Putamen (tissue), 1 donor: ENCODE measurements around the gene NRG2.
A peak's percentile ranks its signal among the peaks of the same experiment; 100 is the strongest.

ENCODE experiments used
- DNase-seq: peaks from one replicate; pipeline ENCODE4 v3.0.0-alpha.2; 2016; ENCODE audit warnings: low spot score

Gene NRG2

DNA sequence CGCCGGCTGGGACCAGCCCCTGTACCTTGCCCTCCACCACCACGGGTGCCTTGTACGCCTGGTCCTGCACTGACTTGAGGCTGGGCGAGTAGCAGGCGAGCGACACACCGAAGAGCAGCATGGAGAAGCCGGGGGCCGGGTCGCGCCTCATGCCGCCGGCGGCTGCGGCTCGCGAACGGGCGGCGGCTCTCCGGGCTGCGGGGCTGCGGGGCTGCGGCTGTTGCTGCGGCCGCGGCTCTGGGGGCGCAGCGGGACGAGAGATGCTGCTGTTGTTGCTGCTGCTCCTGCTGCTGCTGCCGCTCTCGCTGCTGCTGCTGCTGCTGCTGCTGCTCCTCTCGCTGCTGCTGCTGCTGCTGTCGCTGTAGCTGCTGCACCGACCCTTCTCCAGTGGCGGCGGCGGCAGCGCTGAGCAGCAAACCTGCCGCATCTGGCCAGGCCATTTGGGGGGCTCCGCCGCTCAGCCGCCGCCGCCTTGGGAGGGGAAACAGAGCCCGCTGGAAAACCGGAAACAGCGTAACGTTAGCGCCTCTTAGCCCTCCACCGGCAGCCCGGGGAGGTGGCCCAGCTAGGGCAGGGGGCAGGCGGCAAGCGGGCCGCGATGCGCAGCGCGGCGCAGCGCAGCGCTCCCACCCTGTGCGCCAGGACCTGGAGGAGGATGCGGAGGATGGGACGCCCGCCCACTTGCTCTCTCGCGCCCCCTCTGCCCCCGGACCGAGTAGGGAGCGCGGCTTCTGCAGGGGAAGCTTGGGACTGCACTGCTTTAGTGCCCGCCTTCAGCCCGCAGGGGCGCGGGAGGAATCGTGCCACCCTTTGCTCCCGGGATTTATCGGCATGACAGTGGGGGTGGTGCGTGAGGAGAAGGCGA lies at the start of gene NRG2:
Gene NRG2 (minus strand): TSS at position 657 of the 865 bp plus-strand sequence.
- DNase-seq: peak; percentile 80

DNA sequence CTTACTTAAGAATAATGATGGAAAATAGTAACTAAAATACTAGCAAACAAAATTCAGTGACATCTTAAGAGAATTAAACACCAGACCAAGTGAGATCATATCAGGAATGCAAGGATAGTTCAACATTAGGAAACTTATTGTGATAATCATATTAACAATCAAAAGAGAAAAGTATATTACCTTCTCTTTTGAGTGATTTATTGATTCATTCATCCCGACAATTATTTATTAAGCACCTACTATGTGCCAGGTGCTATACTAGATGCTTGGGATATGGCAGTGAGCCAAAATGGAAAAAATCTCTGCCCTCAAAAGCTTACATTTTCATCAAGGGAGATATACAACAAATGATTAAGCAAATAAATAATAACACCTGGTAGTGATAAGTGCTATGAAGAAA lies 47.2 kb upstream of the NRG2 start:
- DNase-seq: no peak

DNA sequence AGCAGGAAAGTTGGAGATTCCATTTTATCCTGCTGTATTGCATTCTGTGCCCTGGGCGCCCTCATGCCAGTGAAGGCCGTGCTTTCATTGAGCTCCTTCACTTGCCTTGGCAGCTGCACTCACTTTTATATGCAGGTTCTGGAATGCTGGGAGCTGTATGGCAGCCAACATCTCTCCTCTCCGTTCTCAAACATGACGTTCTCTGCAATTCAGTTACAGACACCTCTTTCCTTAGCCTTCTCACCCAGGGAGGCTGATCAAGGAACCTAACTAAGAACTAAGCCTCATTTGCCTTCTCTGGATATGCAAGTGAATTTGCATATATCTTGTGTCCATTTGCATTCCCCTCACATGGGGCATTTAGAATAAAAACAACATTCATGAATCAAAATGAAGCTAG lies 41.4 kb upstream of the NRG2 start:
- DNase-seq: no peak

DNA sequence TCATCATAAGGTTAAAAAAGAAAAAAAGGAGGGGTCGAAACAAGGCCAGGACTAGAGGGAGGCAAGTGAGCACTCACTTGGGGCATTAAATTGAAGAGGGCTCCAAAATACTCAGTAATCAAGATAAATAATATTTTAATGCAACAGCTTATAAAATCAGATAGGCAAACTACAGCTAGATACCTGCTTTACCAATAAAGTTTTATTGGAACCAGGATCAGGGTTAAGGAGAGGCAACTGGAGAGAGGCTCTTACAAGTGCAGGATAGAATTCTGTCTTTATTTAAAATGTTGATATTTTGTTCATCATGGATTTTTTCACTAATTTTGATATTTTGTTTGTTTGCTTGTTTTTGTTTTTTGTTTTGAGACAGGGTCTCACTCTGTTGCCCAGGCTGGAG lies 40.6 kb upstream of the NRG2 start:
- DNase-seq: no peak

DNA sequence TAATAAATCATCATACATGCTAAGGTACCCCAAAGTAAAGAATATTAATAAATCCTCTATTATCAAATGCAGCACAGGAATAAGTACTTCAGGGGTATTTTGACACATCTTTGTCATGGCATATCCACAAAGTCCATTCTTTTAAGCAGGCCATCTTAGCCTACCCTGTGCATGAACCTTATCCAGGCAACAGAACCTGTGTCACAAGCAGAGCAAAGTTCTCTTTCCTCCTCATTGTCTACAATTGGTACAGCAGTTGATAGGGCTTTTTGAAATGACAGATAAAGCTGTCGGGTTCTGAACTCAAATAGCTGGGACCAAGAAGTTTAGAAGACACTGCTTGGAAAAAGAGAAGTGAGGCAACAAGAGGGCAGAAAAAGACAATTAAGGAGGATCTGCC lies 40.0 kb upstream of the NRG2 start:
- no peak for DNase-seq

DNA sequence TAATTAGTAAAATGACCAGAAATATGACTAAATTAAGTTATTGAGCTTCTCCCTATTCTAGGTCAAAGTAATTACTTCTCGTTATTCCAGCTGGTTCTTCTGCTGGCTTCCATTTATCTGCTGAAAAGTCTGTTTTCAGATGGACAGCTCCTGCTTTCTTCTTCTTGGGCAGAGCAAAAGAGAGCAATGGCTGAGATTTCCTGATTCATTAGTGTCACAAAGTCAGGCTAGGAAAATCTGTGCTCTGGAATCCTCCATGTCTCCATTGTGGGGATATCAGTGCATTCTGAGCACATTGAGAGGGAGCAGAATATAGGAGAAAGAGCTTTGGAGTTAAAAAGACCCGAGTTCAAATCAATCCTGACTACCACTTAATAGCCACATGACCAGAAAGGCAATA lies 33.7 kb upstream of the NRG2 start:
- DNase-seq: no peak

DNA sequence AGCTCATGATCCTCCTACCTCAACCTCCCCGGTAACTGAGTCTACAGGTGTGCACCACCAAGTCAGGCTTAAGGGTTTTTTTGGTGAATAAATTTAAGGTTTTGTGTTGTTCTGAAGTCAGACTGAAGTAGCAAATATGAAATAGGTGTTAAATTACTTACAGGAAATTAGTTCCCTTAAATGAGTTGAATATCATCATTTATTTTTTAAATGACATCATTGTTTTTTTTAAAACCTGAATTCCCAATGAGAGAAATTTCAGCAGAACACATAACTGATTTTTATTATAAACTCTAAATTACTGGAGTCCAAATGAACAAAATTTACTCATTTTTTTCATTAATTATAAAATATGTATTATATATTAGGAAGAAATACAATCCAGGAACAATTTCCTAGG lies 33.0 kb upstream of the NRG2 start:
- DNase-seq: no peak

DNA sequence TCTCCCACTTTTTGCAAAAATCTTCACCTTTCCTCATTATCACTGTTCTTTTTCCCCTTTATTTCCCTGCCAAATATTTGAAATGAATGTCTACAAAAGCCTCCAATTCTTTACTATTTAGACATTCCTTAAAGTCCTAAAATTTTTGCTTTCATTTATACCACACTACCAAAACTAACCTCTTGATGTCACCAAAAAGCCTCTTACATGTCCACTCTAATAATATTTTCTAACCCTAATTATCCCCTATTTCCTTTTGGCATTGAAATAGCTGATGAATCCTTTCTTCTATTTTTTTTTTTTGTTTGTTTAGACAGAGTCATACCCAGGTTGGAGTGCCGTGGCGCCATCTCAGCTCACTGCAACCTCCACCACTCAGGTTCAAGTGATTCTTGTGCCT lies 32.3 kb upstream of the NRG2 start:
- DNase-seq: no peak

DNA sequence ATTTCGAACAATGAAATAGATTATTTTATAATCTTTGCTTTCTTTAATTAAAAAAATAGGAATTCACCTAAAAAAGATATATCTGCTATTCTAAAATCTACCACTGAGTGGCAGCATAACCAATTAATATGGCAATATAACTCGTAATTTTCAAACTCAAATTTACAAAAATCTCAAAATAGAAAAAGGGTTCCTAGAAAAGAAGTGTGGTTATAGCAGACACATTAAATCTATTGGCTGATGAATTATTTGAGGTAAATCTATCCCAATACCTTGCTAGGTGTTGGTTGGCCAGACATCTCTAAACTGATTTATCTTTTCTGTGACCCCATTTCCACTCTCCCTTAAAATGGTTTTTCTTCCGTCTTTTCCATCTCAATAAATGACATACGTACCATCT lies 30.2 kb upstream of the NRG2 start:
- peak; percentile 17 for DNase-seq

DNA sequence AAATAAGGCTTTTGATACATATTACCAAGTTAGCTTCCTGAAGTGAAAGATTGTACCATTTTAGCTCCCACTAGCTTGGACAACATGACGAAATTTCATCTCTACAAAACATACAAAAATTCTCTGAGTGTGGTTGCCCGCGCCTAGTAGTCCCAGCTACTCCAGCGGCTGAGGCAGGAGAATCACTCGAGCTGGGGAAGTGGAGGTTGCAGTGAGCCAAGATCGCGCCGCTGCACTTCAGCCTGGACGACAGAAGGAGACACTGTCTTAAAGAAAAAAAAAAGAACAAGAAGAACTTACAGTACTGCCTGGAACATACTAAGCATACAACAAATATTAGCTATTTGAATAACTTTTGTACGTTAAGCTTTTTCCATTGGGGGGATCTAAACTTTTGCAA lies 29.7 kb upstream of the NRG2 start:
- DNase-seq: no peak

DNA sequence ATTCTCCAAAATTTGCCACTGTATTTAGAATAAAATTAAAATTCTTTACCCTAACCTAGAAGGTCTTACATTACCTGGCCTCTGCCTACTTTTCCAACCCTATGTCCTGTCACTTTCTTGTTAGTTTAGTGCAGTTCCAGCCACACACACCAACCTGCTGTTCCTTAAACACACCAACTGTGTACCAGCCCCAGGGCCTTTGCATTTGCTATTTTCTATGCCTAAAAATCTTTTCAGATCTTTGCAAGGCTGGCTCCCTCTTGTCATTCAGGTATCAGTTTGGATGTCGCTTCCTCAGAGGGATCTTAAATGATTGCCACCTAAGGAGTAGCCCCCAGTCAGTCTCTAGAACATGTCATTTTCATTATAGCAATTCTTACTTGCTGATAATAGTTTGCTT lies 17.7 kb upstream of the NRG2 start:
- DNase-seq: no peak

DNA sequence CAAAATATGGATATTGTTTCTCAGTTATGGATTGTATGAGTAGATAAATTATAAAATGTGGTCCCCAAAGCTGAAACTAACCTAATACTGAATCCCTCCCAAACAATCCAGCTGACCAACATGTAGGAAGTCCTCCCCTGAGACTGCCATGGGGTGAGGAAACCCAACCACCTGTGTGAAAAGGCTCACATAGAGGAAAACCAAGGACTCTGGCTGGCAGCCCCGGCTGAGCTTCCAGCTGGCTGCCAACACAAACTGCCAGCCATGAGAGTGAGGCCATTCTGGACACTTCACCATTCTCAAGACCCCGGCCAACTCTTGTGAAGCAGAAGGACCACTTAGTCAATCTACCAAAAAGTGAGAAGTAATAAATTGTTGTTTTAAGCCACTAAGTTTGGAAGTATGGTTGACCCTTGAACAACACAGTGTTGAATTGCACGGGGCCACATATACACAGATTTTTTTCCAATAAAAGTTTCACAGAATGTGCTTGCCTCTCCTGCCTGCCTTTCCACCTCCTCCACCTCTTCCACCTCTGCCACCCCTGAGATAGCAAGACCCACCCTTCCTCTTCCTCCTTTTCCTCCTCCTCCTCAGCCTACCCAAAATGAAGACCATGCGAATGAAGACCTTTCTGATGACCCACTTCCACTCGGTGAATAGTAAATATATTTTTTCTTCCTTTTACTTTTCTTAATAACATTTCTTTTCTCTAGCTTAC lies 15.3 kb upstream of the NRG2 start:
- DNase-seq: no peak

DNA sequence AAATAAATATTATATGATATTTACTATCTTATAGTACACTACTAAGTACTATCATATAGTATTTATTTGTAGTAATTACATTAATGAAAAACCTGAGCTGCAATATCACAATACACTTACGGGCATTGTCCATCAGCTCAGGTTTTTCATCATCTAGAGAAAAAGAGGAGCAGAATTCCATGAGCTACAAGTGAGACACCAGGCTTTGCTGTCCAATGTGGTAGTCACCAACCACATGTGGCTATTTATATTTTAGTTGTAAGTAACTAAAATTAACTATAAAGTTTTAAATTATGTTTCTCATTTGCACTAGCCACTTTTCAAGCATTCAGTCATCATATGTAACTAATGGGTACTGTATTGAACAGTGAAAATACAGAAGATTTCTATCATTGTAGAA lies 13.8 kb upstream of the NRG2 start:
- DNase-seq: no peak

DNA sequence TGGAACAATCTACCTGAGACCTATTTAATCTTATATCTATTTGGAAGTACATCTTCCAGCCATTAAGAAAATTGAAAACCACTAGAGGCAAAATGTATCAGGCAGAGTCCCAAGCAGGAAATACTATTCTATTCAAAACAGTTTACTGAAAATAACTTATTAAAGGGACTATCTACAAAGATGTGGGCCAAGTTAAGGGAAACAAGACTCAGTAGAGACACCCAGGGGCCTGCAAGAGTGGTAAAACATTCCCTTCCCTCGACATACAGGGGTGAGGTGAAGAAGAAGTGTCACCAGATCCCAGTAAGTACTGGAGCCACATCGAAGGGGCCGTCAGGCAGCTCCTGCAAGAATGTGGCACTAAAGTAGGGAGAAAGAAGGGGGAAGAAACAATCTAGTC lies 12.1 kb upstream of the NRG2 start:
- no peak for DNase-seq

DNA sequence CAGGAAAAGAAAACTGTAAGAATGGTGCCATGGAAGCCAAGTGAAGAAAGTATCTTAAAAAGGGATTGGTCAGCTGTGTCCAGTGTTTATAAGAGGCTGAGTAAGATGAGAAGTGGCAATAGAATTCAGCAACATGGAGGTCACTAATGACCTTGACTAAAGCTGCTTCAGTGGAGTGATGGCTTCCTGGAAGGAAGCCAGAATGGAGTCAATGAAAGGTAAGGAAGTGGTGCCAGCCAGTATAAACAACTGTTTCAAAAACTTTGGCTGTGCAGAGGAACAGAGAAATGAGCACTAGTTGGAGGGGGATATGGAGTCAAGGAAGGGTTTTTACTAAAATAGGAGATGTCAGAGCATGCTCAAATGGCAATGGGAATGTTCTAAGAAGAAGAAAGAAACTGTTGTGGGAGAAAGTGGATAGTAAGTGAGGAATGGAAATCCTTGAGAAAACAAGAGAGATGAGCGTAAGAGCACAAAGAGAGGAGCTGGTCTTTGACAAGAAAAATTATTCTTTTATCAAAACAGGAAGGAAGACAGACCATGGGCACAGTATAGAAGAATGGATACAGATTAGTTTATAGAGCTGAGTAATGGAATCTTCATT lies 11.1 kb upstream of the NRG2 start:
- no peak for DNase-seq

DNA sequence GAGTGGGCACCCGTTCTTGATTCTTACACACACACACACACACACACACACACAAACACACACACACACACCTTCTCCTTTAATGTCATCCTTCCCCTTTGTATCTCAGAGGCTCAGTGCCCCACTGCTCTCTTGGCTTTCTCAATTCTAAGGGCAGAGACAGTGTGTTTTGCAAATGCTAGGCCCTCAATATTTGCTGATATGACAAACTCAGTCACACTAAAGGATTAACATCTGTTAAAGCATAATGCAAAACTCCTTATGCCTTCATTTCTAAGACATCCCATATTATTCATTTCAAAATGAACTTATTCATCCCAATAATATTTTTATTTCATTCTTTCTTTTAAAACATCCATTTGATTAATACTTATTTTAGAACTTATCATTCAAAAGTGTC lies 8.9 kb upstream of the NRG2 start:
- DNase-seq: no peak

DNA sequence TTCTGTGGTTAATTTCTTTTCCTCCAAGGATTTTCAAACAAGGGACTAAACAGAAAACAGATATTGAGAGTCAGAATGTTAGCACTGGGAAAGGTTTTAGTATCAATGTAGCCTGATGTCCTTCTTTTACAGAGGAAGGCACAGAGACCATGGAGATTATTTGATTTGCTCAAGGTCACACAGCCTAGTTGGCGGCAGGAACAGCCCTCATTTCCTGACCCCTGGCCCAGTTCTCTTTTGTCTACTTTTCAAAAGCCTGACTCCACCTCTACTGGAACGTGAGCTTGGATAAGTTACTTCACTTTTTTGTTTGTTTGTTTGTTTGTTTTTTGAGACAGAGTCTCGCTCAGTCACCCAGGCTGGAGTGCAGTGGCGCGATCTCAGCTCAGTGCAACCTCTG lies 6.6 kb upstream of the NRG2 start:
- DNase-seq: no peak

DNA sequence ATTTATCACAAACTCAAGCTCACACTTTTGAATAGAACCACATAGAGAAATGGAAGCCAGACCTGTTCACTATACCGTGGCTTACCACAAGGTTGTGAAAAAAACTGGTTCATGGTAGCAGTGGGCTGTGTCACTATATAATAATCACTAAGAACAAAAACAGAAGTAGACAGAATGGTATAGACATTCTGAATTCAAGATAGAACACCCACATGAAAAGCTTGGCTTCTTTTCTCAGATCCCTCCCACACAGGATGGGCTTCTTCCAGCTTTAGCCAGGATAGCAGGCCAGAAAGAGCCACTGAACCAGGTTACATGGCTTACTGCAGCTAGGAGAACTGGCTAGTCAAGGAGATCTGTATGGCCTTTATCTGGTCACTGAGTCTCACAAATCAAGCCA lies 6.1 kb upstream of the NRG2 start:
- no peak for DNase-seq

DNA sequence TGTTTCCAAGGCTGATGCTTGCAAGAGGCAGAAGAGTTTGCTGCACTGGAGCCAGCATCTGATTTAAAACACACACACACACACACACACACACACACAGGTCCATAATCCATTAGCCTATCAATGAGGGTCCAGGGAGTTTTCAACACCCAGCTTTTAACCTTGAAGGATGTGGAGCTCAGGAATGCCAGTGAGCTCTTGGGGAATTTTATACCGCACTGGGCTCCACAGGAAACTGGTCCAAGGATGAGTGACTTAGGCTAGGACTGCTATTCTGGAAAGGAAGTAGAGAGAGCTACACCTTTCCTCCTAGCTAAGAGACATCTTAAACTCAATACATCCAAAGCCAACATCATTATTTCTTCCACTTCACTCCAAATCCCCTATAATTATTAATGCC lies 942 bp upstream of the NRG2 start:
- no peak for DNase-seq

DNA sequence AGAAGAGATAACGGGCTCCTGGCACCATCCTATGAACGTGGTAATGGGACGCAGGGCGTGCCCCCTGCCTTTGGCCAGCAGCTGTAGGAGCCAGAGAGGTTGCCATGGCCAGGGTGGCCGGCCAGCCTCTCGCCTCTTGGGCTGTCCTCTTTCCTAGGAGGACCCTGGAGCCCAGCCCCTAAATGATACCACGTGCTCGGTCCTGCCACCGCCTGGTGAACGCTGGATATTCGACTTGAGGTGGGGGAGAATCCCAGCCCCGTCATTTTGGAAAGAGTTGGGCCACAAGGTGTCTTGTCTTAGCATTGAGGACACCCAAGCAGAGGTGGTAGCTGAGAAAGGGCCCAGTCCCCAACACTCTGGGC lies 391 bp upstream of the NRG2 start:
- peak; percentile 52 for DNase-seq

DNA sequence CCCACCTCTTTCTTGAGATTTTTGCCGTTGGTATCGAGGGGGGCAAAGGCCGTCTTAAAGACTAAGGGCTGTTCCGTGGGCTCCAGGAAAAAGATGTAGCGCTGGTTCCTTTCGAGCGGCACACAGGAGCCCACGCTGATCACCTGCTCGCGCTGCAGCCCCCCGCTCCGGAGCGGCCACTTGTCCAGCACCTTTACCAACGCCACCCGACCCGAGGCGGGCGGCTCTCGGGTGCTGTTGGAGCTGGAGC lies 781 bp downstream of the NRG2 start:
- DNase-seq: no peak

DNA sequence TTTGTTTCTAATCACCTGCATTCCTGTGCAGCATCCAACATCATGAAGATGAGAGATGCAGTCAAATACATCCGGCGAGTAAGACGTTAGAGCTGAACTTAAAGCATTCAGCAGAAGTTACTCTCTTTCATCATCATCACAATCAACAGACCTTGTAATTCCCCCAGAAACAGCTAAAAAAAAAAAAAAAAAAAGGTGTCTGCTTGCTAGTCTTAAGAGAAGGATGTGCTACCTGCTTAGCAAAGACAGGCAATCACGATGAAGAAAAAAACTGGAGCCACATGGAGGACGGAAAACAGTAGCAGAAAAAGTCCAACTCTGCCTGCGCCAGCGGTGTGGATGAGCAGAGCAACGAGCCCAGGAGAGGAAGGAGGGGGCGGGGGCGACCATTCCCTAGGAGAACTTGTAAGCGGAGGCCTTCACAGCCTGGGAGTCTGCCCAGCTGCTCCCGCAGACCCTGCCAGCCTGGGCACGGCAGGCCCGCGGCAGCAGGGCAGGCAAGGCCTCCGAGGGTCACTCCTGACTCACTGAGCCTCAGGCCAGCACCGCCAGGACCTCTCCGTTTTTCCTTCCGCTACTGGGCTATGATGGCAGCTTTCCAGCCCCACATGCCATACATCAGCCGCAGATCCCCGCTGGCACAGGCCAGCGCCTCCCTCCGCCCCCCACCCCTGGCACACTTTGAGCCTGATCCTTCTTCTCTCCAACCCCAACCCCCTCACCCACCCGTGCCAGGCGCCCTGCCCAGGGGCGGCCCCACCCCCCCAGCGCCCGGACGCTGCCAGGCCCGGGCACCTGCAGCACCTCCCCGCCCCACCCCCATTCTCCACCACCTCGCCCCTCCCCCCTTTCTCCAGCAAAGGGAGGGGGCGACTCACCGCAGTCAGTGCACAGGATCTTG lies 1.4 kb downstream of the NRG2 start:
- peak; percentile 68 for DNase-seq

DNA sequence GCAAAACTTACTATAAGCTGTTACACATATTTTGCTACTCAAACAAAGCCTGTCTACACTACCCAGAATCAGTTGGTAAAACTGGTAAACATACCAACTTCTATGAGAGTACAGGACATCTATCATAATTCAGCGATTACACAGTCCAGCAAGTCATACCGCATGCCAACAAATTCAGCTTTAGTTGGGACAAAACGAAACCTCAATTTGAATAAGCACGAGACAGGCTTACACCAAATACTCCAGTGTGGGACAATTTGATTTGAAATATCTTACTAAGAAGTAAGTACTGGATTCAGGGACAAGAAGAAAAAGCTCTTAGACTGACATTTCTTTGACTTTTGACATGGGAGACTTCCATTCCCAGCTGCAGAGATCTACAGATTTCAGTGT lies 2.0 kb downstream of the NRG2 start:
- DNase-seq: no peak
